ENCODE results near the gene ENC1.
A peak's percentile ranks its signal among the peaks of the same experiment; 100 is the strongest.

Gene ENC1

GRCh38 chr5:74655716-74656115 is 15.2 kb upstream of the ENC1 start:
- no peak for DNase-seq (ENCODE audit: low spot score)

GRCh38 chr5:74655206-74655605 is 14.7 kb upstream of the ENC1 start:
- no peak for DNase-seq (ENCODE audit: low spot score)

- no peak for DNase-seq (ENCODE audit: low spot score)
Observed at GRCh38 chr5:74653991-74654390, 13.5 kb upstream of the ENC1 start.

- no peak for DNase-seq (ENCODE audit: low spot score)
Observed at GRCh38 chr5:74652576-74652975, 12.0 kb upstream of the ENC1 start.

- DNase-seq (ENCODE audit: low spot score), result no peak
Observed at GRCh38 chr5:74651710-74652109, 11.2 kb upstream of the ENC1 start.

GRCh38 chr5:74649421-74649973 is 9.0 kb upstream of the ENC1 start:
- DNase-seq (ENCODE audit: low spot score), result no peak

GRCh38 chr5:74648835-74649293 is 8.3 kb upstream of the ENC1 start:
- peak; percentile 62 for DNase-seq (ENCODE audit: low spot score)

- DNase-seq (ENCODE audit: low spot score), result no peak
Observed at GRCh38 chr5:74647096-74647495, 6.6 kb upstream of the ENC1 start.

GRCh38 chr5:74643111-74643562 is 2.6 kb upstream of the ENC1 start:
- no peak for DNase-seq (ENCODE audit: low spot score)

GRCh38 chr5:74642543-74642863 is 2.0 kb upstream of the ENC1 start:
- DNase-seq (ENCODE audit: low spot score), result no peak

- no peak for DNase-seq (ENCODE audit: low spot score)
Observed at GRCh38 chr5:74641735-74642542, 1.4 kb upstream of the ENC1 start.

GRCh38 chr5:74640954-74641734 is 616 bp upstream of the ENC1 start:
- no peak for DNase-seq (ENCODE audit: low spot score)

- no peak for DNase-seq (ENCODE audit: low spot score)
Observed at GRCh38 chr5:74639807-74640449, 600 bp downstream of the ENC1 start.

GRCh38 chr5:74638970-74639806 is 1.3 kb downstream of the ENC1 start:
- no peak for DNase-seq (ENCODE audit: low spot score)

- DNase-seq (ENCODE audit: low spot score), result no peak
Observed at GRCh38 chr5:74638544-74638969, 2.0 kb downstream of the ENC1 start.

- no peak for DNase-seq (ENCODE audit: low spot score)
Observed at GRCh38 chr5:74636552-74636951, 4.0 kb downstream of the ENC1 start.

GRCh38 chr5:74636149-74636548 is 4.4 kb downstream of the ENC1 start:
- DNase-seq (ENCODE audit: low spot score), result no peak

GRCh38 chr5:74634611-74635286 is 5.8 kb downstream of the ENC1 start:
- DNase-seq (ENCODE audit: low spot score), result no peak

GRCh38 chr5:74633695-74634094 is 6.8 kb downstream of the ENC1 start:
- DNase-seq (ENCODE audit: low spot score), result no peak

- no peak for DNase-seq (ENCODE audit: low spot score)
Observed at GRCh38 chr5:74632947-74633356, 7.6 kb downstream of the ENC1 start.
